Measurements from ENCODE around the gene NHLRC4. TPM values are rescaled to one million over a fixed set of nuclear protein-coding genes. Genes with fewer than 3 reads are reported as not detected.

Gene NHLRC4
- total and polyA plus RNA-seq, 2 of the 8 experiments (the other 6 are each of a cell fraction or from before 2014, with no cell fraction given) = 0.60 to 0.76 TPM

GRCh38 chr16:572865-573650 is 6.3 kb downstream of the NHLRC4 start:
- no peak overlapping the region for H2BK5ac ChIP-seq (ENCODE audit: low read depth, low read length)
- H3K79me2 ChIP-seq (ENCODE audit: control insufficient read depth in 1 of 2, insufficient read depth in 2 of 2, low read length in 2 of 2) = peaks cover 0 to 9% of the 10 kb centered on the region in 2 experiments; a peak in 1 of 4 replicates
- no peak overlapping the region for H3K14ac ChIP-seq (ENCODE audit: insufficient read length)
- H3K18ac ChIP-seq (ENCODE audit: extremely low read depth, low read length) = no peak overlapping the region
- H2AFZ ChIP-seq (ENCODE audit: low read length) = no peak overlapping the region
- H3K23ac ChIP-seq (ENCODE audit: insufficient read length) = no peak overlapping the region
- no peaks in the 10 kb centered on the region for H3K27me3 ChIP-seq (replicated peaks in 1 of 4; ENCODE audit: control insufficient read depth in 3 of 4, extremely low read depth in 1 of 4, insufficient read depth in 3 of 4, low read length in 3 of 4)
- FAIRE-seq (no peak), DNase-seq (ENCODE audit: low read depth in 1 of 2, low spot score in 2 of 2) (no peak)
- no peak overlapping the region for H2BK12ac ChIP-seq (ENCODE audit: low read depth, low read length)
- H3K36me3 ChIP-seq (ENCODE audit: control insufficient read depth in 2 of 4, insufficient read depth in 4 of 4, low read length in 3 of 4) = peaks cover 0 to 14% (median 0%) of the 10 kb centered on the region in 4 experiments; a peak in 3 of 8 replicates
- H4K5ac ChIP-seq (ENCODE audit: insufficient read length, low read depth, low read length) = no peak overlapping the region
- WGBS, 2 experiments (ENCODE audit: extremely low coverage in 1 of 2, insufficient coverage in 1 of 2, insufficient read length in 1 of 2, insufficient replicate concordance in 2 of 2, low coverage in 1 of 2, low lambda C conversion rate in 2 of 2, missing lambda C conversion rate in 1 of 2) = 90% methylated on average over 19 of the region's 27 CpGs; no CpG with 5 or more reads in 1 of the 2 experiments
- H3K79me1 ChIP-seq (ENCODE audit: low read depth, low read length) = no peaks in the 10 kb centered on the region; the same call in none of the 2 replicates
- H3K9me3 ChIP-seq (ENCODE audit: insufficient read depth in 2 of 2, low read depth in 1 of 2, low read length in 1 of 2) = no peaks in the 10 kb centered on the region
- no peak overlapping the region for H2AK5ac ChIP-seq (ENCODE audit: low read depth, low read length)
- H4K91ac ChIP-seq (replicated peaks; ENCODE audit: insufficient read length, low read length) = no peak overlapping the region
- no peak overlapping the region for H3K27ac ChIP-seq (ENCODE audit: low read depth, low read length)
- H2BK120ac ChIP-seq (replicated peaks; ENCODE audit: low read depth, low read length) = no peak overlapping the region
- H3K4me1 ChIP-seq (replicated peaks in 1 of 4; ENCODE audit: control insufficient read depth in 3 of 4, insufficient read depth in 4 of 4, low read length in 3 of 4) = peaks cover 0 to 8% (median 0%) of the 10 kb centered on the region in 4 experiments; a peak in 5 of 7 replicates
- ChIA-PET CTCF (ENCODE audit: partially characterized antibody) (interaction anchor here (0.9 to 2.7 kb wide), 4 partner anchors 9 to 53 kb away, joined by 3 to 13 read pairs (median 4); no protein-coding TSS in a partner anchor), POLR2A (ENCODE audit: partially characterized antibody) (interaction anchor here (1.4 to 3.0 kb wide), 3 partner anchors 15 to 50 kb away, joined by 3 to 9 read pairs (median 3); no protein-coding TSS in a partner anchor)
- H2BK15ac ChIP-seq (ENCODE audit: low read length) = no peak overlapping the region
- no peak overlapping the region for H3K4me3 ChIP-seq (ENCODE audit: extremely low read depth in 1 of 4, insufficient read depth in 2 of 4, low read depth in 3 of 4, low read length in 4 of 4)
- no peak overlapping the region; the same call in 1 of the 2 replicates for H4K8ac ChIP-seq (ENCODE audit: extremely low read depth, insufficient read depth, low read length)
- peaks cover 0 to 15% of the 10 kb centered on the region in 2 experiments for H4K20me1 ChIP-seq (replicated peaks in 1 of 2; ENCODE audit: control insufficient read depth in 1 of 2, insufficient read depth in 2 of 2, low read length in 2 of 2)
- no peak overlapping the region for H3K56ac ChIP-seq (replicated peaks; ENCODE audit: insufficient read length, low read depth, low read length)
- H3K9ac ChIP-seq (replicated peaks in 1 of 4; ENCODE audit: extremely low read depth in 1 of 4, low read depth in 3 of 4, low read length in 3 of 4) = no peak overlapping the region
- peaks cover 9% of the 10 kb centered on the region; the same call in 1 of the 2 replicates for H3K23me2 ChIP-seq (ENCODE audit: low read depth, low read length)
- H3K4ac ChIP-seq (replicated peaks; ENCODE audit: insufficient read length, low read depth, low read length) = no peak overlapping the region
- H2BK20ac ChIP-seq (ENCODE audit: low read length) = no peak overlapping the region
- no peak overlapping the region for H3K4me2 ChIP-seq (ENCODE audit: insufficient read depth in 1 of 2, low read depth in 2 of 2, low read length in 2 of 2)
- TF ChIP-seq BACH1 (IDR thresholded peaks at IDR 0.05; ENCODE audit: low read length) (no peak), SP1 (IDR thresholded peaks at IDR 0.05; ENCODE audit: low read depth, low read length) (no peak), PHF8 (conservative IDR thresholded peaks at IDR 0.05; ENCODE audit: low read depth, low read length) (no peak), USF2 (IDR thresholded peaks at IDR 0.05; ENCODE audit: low read length) (no peak), BCL11A (IDR thresholded peaks at IDR 0.05; ENCODE audit: low read depth in 2 of 2, low read length in 2 of 2) (no peak), RBBP5 (IDR thresholded peaks at IDR 0.05; ENCODE audit: borderline replicate concordance, low read depth, low read length) (no peak), E2F6 (IDR thresholded peaks at IDR 0.05) (no peak), RNF2 (IDR thresholded peaks at IDR 0.05; ENCODE audit: borderline replicate concordance, low read depth, low read length, missing control alignments, poor library complexity, severe bottlenecking) (no peak), BRCA1 (IDR thresholded peaks at IDR 0.05; ENCODE audit: low read depth, low read length) (no peak)

Measured in H1 (cell line).